NCI-H1105 treated with DMSO at 0.1 percent for 48 hours (cell line): ENCODE results near the gene PTPRN.

Source experiments
- DNase-seq: peaks from one replicate; lab custom pipeline; 2025; lab: John Stamatoyannopoulos, UW

The PTPRN gene

DNA sequence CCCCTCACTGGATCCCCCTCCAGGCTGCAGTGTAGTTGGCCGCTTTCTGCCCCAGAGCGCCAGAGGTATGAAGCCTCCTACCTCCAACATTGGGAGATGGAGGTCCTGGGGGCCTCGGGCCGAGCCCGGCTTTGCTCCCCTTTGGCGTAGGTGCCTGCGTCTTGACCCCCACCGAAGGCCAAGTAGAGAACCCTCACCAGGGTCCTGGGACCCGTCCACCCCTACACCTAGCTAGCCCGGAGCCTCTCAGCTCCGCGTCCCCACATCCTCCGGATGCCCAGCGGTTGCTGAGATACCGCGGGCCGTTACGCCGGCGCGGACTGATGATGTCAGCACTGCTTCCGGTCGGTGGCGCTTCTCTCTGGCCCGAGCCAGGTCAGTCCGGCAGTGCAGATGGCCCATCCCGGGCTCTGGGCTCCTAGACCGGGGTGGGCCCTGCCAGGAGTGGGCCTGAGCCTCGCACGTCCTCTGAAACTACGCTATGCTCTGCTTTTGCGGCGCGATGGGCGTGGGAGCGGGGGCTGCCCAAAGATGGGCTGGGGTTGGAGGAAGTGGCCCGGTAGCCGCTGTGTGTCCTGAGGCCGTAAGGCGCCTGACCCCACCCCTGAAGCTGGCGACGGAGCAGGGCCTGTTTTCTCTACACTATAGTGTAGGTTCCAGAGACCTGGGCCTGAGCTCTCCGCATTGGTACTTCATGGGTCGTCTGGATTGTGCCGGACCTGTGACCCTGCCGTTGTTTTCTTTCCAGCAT is 63.9 kb downstream of the PTPRN start, which contains the start of the genes GLB1L and STK16:
GLB1L (minus strand) TSS at position 297 of the 751 bp plus-strand sequence. CDS start 1,871 bp downstream, outside the sequence.
STK16 (plus strand) TSS at position 332 of the 751 bp plus-strand sequence. CDS start 521 bp downstream, outside the sequence.
- peak; percentile 66 for DNase-seq

DNA sequence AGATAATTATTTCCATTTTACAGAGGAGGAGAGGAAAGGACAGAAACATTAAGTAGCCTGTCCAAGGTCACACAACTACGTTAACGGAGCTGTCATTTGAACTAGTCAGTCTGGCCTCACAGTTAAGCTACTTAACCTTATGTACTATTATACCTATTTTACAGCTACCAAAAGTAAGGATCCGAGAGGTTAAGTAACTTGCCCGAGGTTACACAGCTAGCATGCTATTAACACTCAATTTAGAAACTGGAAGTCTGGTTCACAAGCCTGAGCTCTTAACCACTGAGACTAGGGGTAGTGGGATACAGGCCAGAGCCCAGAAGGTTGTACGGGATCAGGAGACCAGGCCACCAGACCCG is 64.4 kb downstream of the PTPRN start:
- DNase-seq, result no peak

DNA sequence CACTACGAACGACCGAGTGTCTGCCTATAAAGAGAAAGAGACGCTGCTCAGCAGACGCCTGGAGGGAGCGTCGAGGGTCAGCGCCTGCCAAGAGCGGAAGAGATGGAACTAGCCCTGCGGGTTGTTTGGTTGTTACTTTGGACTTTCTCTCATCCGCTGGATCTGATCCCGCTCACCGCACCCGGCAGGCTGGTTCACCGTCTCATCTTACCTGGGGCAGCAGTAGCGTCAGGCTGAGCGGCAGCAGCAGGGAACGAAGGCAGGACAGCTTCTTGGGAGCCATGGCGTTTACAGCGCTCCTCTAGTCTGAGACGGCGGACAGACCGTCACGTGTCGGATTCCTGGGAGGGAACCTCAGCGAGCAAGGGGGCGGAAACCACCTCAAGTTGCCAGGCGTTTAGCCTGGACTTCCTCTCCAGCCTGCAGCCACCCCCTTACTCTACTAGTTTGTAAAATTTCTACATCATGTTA is 65.9 kb downstream of the PTPRN start:
- no peak for DNase-seq
